IPS-18a (cell line): ENCODE results near the gene LRP1B.

ENCODE experiments used
- H3K27ac ChIP-seq: one replicate; pipeline ENCODE4 v1.5.1; 2013; ENCODE audit warnings: low read length
- H3K27me3 ChIP-seq: one replicate; pipeline ENCODE4 v1.6.1; 2013; ENCODE audit warnings: mild to moderate bottlenecking, low read length; ENCODE audit not compliant: control insufficient read depth, insufficient read depth
- H3K36me3 ChIP-seq: one replicate; pipeline ENCODE4 v1.6.1; 2013; ENCODE audit warnings: low read depth, low read length; ENCODE audit not compliant: control insufficient read depth
- H3K4me1 ChIP-seq: one replicate; pipeline ENCODE4 v1.6.1; 2013; ENCODE audit warnings: low read depth, low read length; ENCODE audit not compliant: control insufficient read depth
- H3K4me3 ChIP-seq: one replicate; pipeline ENCODE4 v1.5.1; 2013; ENCODE audit warnings: low read length
- H3K9ac ChIP-seq: one replicate; pipeline ENCODE4 v1.6.1; 2013; ENCODE audit warnings: mild to moderate bottlenecking, low read length, moderate library complexity
- H3K9me3 ChIP-seq: one replicate; pipeline ENCODE4 v1.6.1; 2013; ENCODE audit warnings: low read depth, low read length; ENCODE audit not compliant: control insufficient read depth

The LRP1B gene

GRCh38 chr2:140200764-140201163 lies 1930.1 kb downstream of the LRP1B start:
- Histone ChIP-seq H3K27ac (no peak overlapping the region), H3K9ac (no peak overlapping the region), H3K27me3 (no peaks in the 10 kb centered on the region), H3K9me3 (no peaks in the 10 kb centered on the region), H3K4me1 (no peaks in the 10 kb centered on the region), H3K36me3 (no peaks in the 10 kb centered on the region), H3K4me3 (no peak overlapping the region)

- H3K9ac ChIP-seq, result no peak overlapping the region
Observed at GRCh38 chr2:140200307-140200706, 1930.5 kb downstream of the LRP1B start.

DNA sequence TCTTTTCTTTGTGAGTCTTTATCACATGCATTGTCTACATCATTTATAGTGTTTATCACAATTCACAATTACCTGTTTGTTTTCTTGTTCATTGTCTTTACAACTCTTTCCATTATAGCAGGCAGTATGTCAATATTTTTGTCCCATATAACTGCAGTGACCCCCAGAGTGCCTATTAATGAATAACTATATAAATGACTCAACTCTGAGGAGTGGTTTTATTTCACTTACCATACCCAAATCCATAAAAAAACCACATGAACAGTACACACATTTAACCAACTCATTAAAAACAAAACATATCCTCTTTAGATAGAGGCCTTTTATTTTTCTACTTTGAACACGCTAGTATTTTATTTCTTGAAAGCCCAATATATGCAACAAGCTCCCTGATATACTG lies 1931.5 kb downstream of the LRP1B start:
- H3K9me3 ChIP-seq, result no peaks in the 10 kb centered on the region
- no peaks in the 10 kb centered on the region for H3K36me3 ChIP-seq
- H3K27ac ChIP-seq, result no peak overlapping the region

More at GRCh38 chr2:140200307-140200706, 1930.5 kb downstream of the LRP1B start:
- Histone ChIP-seq H3K4me3 (no peak overlapping the region), H3K27me3 (no peaks in the 10 kb centered on the region), H3K27ac (no peak overlapping the region), H3K4me1 (no peaks in the 10 kb centered on the region), H3K36me3 (no peaks in the 10 kb centered on the region), H3K9me3 (no peaks in the 10 kb centered on the region)

GRCh38 chr2:140187086-140187485 lies 1943.7 kb downstream of the LRP1B start:
- H3K36me3 ChIP-seq, result no peaks in the 10 kb centered on the region
- H3K4me1 ChIP-seq, result peaks cover 7% of the 10 kb centered on the region
- no peak overlapping the region for H3K9ac ChIP-seq
- H3K27me3 ChIP-seq, result no peaks in the 10 kb centered on the region
- no peak overlapping the region for H3K4me3 ChIP-seq
- no peaks in the 10 kb centered on the region for H3K9me3 ChIP-seq
- no peak overlapping the region for H3K27ac ChIP-seq

More for the DNA sequence above, 1931.5 kb downstream of the LRP1B start:
- H3K9ac ChIP-seq, result no peak overlapping the region
- no peaks in the 10 kb centered on the region for H3K27me3 ChIP-seq
- H3K4me1 ChIP-seq, result no peaks in the 10 kb centered on the region
- H3K4me3 ChIP-seq, result no peak overlapping the region

DNA sequence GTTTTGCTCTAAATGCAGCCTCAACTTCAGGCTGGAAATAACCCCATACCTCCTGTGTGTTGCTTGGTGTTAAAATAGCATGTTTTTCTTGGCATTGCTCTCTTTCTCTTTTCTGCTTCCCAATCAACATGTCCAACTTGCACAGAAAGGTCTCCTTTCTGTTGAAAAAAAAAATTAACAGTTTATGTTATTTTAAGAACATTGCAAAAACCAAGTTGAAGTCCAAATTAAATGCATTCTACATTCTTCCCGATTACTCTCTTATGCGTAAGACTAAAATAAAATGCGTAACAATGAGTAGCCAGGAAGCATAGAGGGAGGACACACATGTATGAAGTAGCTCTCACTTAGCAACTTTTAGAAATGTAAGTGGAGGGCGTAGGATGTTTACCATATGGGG lies 1944.5 kb downstream of the LRP1B start:
- Histone ChIP-seq H3K4me3 (no peak overlapping the region), H3K27ac (no peak overlapping the region), H3K9me3 (no peaks in the 10 kb centered on the region), H3K9ac (no peak overlapping the region), H3K36me3 (no peaks in the 10 kb centered on the region), H3K27me3 (no peaks in the 10 kb centered on the region), H3K4me1 (peaks cover 7% of the 10 kb centered on the region)

GRCh38 chr2:140185076-140185475 lies 1945.7 kb downstream of the LRP1B start:
- Histone ChIP-seq H3K36me3 (no peaks in the 10 kb centered on the region), H3K4me1 (peaks cover 7% of the 10 kb centered on the region), H3K9me3 (no peaks in the 10 kb centered on the region), H3K9ac (no peak overlapping the region), H3K4me3 (no peak overlapping the region), H3K27ac (no peak overlapping the region), H3K27me3 (no peaks in the 10 kb centered on the region)

DNA sequence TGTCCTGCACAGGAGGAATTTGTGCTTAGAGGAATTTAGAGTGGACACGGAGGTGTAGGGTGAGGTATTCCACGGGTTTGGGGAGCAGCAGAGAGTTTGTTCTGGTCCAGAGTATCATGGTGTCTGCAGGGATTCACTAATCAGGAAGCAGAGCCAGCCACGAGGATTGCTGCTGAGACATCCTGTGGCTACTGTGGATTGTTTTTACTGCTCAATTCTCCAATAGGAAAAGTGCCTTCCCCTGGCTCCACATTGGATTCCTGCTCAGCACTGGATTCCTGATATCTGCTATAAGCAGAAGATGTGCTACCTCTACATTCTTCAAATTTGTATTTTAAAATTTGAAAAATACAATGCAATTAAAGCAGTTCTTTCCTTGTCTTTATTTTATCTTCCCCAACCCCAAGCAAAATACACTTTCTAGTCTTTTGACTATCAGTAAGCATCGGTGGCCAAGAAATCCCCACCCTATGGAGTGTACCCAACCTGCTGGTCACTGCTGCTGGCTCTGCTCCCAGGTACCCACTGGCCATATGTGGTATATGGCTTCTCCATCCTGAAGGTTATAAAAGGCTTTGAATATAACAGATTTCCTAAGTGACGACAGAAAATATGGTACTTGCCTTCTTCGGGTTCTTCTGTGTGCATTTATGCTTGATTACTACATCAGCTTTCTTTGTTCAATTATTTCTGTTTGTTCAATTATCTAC lies 1947.6 kb downstream of the LRP1B start:
- H3K9ac ChIP-seq, result no peak overlapping the region
- no peak overlapping the region for H3K4me3 ChIP-seq
- H3K4me1 ChIP-seq, result peaks cover 7% of the 10 kb centered on the region
- H3K36me3 ChIP-seq, result no peaks in the 10 kb centered on the region
- no peaks in the 10 kb centered on the region for H3K9me3 ChIP-seq
- H3K27ac ChIP-seq, result no peak overlapping the region
- no peaks in the 10 kb centered on the region for H3K27me3 ChIP-seq
